ENCODE data around the gene FHIT. TPM values are rescaled to one million over a fixed set of nuclear protein-coding genes. Genes with fewer than 3 reads are reported as not detected.

FHIT gene
- total RNA-seq, 1 experiment from 2014 or later: 9.8 TPM

DNA sequence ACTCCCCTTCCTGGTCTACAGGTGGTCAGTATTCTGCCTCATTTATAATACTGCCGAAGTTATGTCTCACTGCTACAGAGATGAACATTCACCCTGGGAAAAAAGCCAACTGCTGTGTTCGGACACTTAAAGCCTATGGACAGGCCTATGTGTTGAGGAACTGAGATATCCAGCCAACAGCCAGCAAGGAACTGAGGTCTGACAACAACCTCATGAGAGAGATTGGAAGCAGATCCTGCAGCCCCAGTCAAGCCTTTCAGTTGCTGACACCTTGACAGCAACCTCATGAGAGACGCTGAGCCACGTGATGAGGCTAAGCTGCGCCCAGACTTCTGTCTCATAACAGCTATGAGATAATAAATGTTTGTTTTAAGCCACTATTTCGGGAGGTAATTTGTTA is 18.2 kb upstream of the FHIT start:
- H3K9me3 ChIP-seq (ENCODE audit: insufficient read depth, low read depth): no peaks in the 10 kb centered on the region
- H3K27me3 ChIP-seq (ENCODE audit: insufficient read depth, low read depth): no peaks in the 10 kb centered on the region
- no peaks in the 10 kb centered on the region for H3K4me1 ChIP-seq (replicated peaks; ENCODE audit: insufficient read depth)
- no TSS peak for BruUV-seq (replicated peaks)
- ChIA-PET CTCF (no interaction called here), POLR2A (ENCODE audit: unreplicated experiment) (interaction anchor here (0.6 kb wide), 1 partner anchor 1177 kb away, joined by 4 read pairs; no protein-coding TSS in a partner anchor)
- H4K20me1 ChIP-seq (ENCODE audit: insufficient read depth): no peaks in the 10 kb centered on the region
- no peak for DNase-seq
- H3K4me2 ChIP-seq: no peak overlapping the region
- no peaks in the 10 kb centered on the region for H3K9me2 ChIP-seq (ENCODE audit: insufficient read depth)
- no peak overlapping the region for H2AFZ ChIP-seq
- H3K27ac ChIP-seq: no peak overlapping the region
- no peaks in the 10 kb centered on the region for H3K79me2 ChIP-seq (ENCODE audit: low read depth)
- H3K4me3 ChIP-seq: no peak overlapping the region
- H3F3A ChIP-seq (ENCODE audit: insufficient read depth, low read depth): no peaks in the 10 kb centered on the region
- TF ChIP-seq, protein P1, sequence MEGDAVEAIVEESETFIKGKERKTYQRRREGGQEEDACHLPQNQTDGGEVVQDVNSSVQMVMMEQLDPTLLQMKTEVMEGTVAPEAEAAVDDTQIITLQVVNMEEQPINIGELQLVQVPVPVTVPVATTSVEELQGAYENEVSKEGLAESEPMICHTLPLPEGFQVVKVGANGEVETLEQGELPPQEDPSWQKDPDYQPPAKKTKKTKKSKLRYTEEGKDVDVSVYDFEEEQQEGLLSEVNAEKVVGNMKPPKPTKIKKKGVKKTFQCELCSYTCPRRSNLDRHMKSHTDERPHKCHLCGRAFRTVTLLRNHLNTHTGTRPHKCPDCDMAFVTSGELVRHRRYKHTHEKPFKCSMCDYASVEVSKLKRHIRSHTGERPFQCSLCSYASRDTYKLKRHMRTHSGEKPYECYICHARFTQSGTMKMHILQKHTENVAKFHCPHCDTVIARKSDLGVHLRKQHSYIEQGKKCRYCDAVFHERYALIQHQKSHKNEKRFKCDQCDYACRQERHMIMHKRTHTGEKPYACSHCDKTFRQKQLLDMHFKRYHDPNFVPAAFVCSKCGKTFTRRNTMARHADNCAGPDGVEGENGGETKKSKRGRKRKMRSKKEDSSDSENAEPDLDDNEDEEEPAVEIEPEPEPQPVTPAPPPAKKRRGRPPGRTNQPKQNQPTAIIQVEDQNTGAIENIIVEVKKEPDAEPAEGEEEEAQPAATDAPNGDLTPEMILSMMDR (conservative IDR thresholded peaks at IDR 0.05): no peak
- no peak for TF ChIP-seq EZH2 (IDR thresholded peaks at IDR 0.05; ENCODE audit: low read depth)
- intact Hi-C loops (cut with micrococcal nuclease; ENCODE audit: unreplicated experiment): no loop called here
- H3K36me3 ChIP-seq (ENCODE audit: low read depth): no peaks in the 10 kb centered on the region

DNA sequence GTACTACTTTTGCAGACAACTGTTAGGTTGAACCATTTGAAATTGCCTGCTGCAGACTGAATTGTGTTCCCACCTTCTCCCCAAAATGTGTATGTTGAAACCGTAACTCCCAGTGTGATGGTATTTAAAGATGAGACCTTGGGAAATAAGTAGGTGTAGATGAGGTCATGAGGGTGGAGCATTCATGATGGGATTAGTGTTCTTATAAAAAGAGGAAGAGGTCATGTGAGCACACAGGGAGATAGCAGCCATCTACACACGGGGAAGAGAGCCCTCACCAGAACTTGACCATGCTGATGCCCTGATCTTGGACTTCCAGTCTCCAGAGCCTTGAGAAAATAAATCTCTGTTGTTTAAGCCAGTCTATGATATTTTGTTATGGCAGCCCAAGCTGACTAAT is 17.4 kb upstream of the FHIT start:
- ChIA-PET CTCF (no interaction called here), POLR2A (ENCODE audit: unreplicated experiment) (no interaction called here)
- TF ChIP-seq EZH2 (IDR thresholded peaks at IDR 0.05; ENCODE audit: low read depth): no peak
- TF ChIP-seq, protein P1 (conservative IDR thresholded peaks at IDR 0.05): no peak
- Histone ChIP-seq H3K79me2 (ENCODE audit: low read depth) (no peaks in the 10 kb centered on the region), H3K27ac (no peak overlapping the region), H3K27me3 (ENCODE audit: insufficient read depth, low read depth) (no peaks in the 10 kb centered on the region), H3K4me2 (no peak overlapping the region), H3K9me2 (ENCODE audit: insufficient read depth) (no peaks in the 10 kb centered on the region), H2AFZ (no peak overlapping the region), H3K36me3 (ENCODE audit: low read depth) (no peaks in the 10 kb centered on the region), H3K4me1 (replicated peaks; ENCODE audit: insufficient read depth) (no peaks in the 10 kb centered on the region), H4K20me1 (ENCODE audit: insufficient read depth) (no peaks in the 10 kb centered on the region), H3K9me3 (ENCODE audit: insufficient read depth, low read depth) (no peaks in the 10 kb centered on the region), H3F3A (ENCODE audit: insufficient read depth, low read depth) (no peaks in the 10 kb centered on the region), H3K4me3 (no peak overlapping the region)
- no TSS peak for BruUV-seq (replicated peaks)
- DNase-seq: no peak
- intact Hi-C loops (cut with micrococcal nuclease; ENCODE audit: unreplicated experiment): no loop called here

DNA sequence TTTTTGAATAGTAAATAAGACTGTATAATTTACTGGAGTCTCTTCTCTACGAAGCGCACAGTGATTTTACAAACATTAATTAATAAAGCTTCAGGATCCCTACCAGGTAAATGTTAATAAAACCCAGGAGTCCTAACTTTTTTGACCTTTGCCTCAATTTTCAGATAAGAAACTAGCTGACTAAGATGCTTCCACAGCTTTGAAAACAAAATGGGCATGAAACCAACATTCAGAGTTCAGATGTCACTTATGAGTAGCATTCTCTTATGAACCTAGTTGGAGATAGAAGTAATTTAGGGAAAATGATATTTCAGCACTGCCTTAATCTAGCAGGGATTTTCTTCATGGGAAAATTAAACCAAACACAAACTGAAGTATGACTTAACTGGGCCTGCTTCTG is 13.0 kb upstream of the FHIT start:
- H2AFZ ChIP-seq: no peak overlapping the region
- DNase-seq: no peak
- H3K79me2 ChIP-seq (ENCODE audit: low read depth): no peaks in the 10 kb centered on the region
- intact Hi-C loops (cut with micrococcal nuclease; ENCODE audit: unreplicated experiment): no loop called here
- H3K27me3 ChIP-seq (ENCODE audit: insufficient read depth, low read depth): no peaks in the 10 kb centered on the region
- TF ChIP-seq EZH2 (IDR thresholded peaks at IDR 0.05; ENCODE audit: low read depth): no peak
- TF ChIP-seq, protein P1 (conservative IDR thresholded peaks at IDR 0.05): no peak
- no TSS peak for BruUV-seq (replicated peaks)
- H3K9me3 ChIP-seq (ENCODE audit: insufficient read depth, low read depth): no peaks in the 10 kb centered on the region
- no peaks in the 10 kb centered on the region for H3K36me3 ChIP-seq (ENCODE audit: low read depth)
- H3K27ac ChIP-seq: no peak overlapping the region
- no peak overlapping the region for H3K4me3 ChIP-seq
- no peaks in the 10 kb centered on the region for H3F3A ChIP-seq (ENCODE audit: insufficient read depth, low read depth)
- POLR2A ChIA-PET (ENCODE audit: unreplicated experiment): no interaction called here
- no peaks in the 10 kb centered on the region for H3K4me1 ChIP-seq (replicated peaks; ENCODE audit: insufficient read depth)
- CTCF ChIA-PET: no interaction called here
- no peaks in the 10 kb centered on the region for H3K9me2 ChIP-seq (ENCODE audit: insufficient read depth)
- H4K20me1 ChIP-seq (ENCODE audit: insufficient read depth): no peaks in the 10 kb centered on the region
- H3K4me2 ChIP-seq: no peak overlapping the region

Measured in PC-9 (cell line).